Aorta (tissue), 5 donors: ENCODE results near the gene HOXB6. TPM values are rescaled to one million over a fixed set of nuclear protein-coding genes. Genes with fewer than 3 reads are reported as not detected.

Experiments used
- ATAC-seq: fragments of 200-7000 bp; cut with Tn5 transposase; one replicate; pipeline ENCODE4 v1.9.1; 2022; ENCODE audit warnings: moderate library complexity; ENCODE audit not compliant: low FRiP score
- DNase-seq, 2 donors: peaks; one replicate each; pipeline ENCODE4 v3.0.0-alpha.2; 2020
- H3K27ac ChIP-seq, 2 donors: one replicate each; pipeline ENCODE4 v1.5.1; 2013; ENCODE audit warnings: low read length in 2 of 2, mild to moderate bottlenecking in 2 of 2, moderate library complexity in 2 of 2, control low read depth in 1 of 2, inconsistent platforms in 1 of 2, low read depth in 1 of 2
- H3K27me3 ChIP-seq, 2 donors: one replicate each; pipeline ENCODE4 v1.6.1; 2013; ENCODE audit warnings: control low read depth in 1 of 2, low read length in 1 of 2, mild to moderate bottlenecking in 1 of 2, moderate library complexity in 1 of 2; ENCODE audit not compliant: insufficient read depth in 2 of 2, control insufficient read depth in 1 of 2
- H3K36me3 ChIP-seq, 2 donors: one replicate each; pipeline ENCODE4 v1.6.1; 2013; ENCODE audit warnings: control low read depth in 1 of 2, low read length in 1 of 2, mild to moderate bottlenecking in 1 of 2; ENCODE audit not compliant: insufficient read depth in 2 of 2, control insufficient read depth in 1 of 2
- H3K4me1 ChIP-seq, 2 donors: one replicate each; pipeline ENCODE4 v1.6.1; 2013; ENCODE audit warnings: low read length in 2 of 2, control low read depth in 1 of 2, mild to moderate bottlenecking in 1 of 2, moderate library complexity in 1 of 2; ENCODE audit not compliant: insufficient read depth in 2 of 2, control insufficient read depth in 1 of 2
- H3K4me3 ChIP-seq, 2 donors: one replicate each; pipeline ENCODE4 v1.5.1; 2013; ENCODE audit warnings: low read length in 2 of 2, control low read depth in 1 of 2, mild to moderate bottlenecking in 1 of 2
- H3K9me3 ChIP-seq: one replicate; pipeline ENCODE4 v1.6.1; 2013; ENCODE audit warnings: mild to moderate bottlenecking, low read length; ENCODE audit not compliant: control insufficient read depth
- WGBS, 2 donors: extraction: QIAGEN DNeasy Blood & Tissue Kit; methylation state at CpG; one replicate each; pipeline ENCODE4 v1.1.7; 2013; 5-methylcytosine and 5-hydroxymethylcytosine counted together
- intact Hi-C, 2 donors: fragments of 100-400 bp; cut with DNase I; formaldehyde crosslinking; loops; one replicate each; pipeline versions ENCODE4 v1.14.2 to v1.15.0; 2022
- polyA plus RNA-seq, 2 donors: library from polyadenylated mRNA; stranded (reverse); fragments of 200-250 nt; gene quantifications; one replicate each; pipeline ENCODE4 v1.2.3, GENCODE V29; 2013
- total RNA-seq, 2 donors: library from RNA; stranded (reverse); fragmentation: NEBNext Ultra II Directional; extraction: Animal tissue kit (Norgen Biotek cat#: 25700); gene quantifications; one replicate each; pipeline ENCODE4 v1.2.1, GENCODE V29; 2021
- donor health status: healthy with polysubstance abuse.
- donor health status: Bipolar disorder and iron deficiency.
- donor health status: DM: no; HTN: no; CAD: no.
- donor health status: DM: no; HTN: no; CAD: no.
- donor health status: DM: yes; HTN: yes; CAD: no.

The HOXB6 gene
- total and polyA plus RNA-seq, 4 donors = 3.9 to 16.8 (median 5.0) TPM

DNA sequence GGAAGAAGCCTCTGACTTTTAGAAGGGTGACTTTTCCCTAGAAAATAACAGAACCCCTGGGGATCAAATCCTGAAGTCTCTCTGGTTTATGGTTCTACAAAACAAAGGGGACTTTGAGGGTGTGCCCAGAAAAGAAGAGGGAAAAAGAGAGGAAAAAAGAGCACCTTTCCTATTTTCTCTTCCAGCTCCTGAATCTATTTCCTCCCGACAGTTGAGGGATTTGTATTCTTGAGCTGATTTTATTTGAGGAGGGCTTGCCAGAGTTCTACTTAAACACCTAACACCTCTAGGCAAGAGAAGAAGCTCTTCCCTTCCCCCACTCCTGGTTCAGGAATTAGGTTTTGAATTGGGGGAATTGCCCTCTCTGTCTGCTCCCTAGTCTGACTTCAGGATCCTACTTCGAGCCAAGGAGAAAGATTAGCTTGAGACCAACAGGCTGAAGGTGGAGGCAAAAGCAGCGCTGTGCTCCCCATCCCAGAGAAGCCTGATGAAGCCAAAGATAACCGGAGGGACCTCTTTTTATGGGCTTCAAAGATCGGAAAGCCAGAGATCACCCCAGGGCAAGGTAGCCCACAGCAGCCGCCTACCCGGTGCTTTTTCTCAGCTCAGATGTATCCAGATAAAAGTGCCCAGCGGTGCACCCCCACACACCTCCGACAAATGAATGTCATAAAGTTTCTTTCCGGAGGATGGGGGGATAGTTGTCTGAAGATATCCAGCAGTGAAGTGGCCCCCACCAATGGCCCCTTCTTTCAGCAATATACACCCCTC lies 15.5 kb downstream of the HOXB6 start:
- no peak overlapping the region for H3K27ac ChIP-seq
- DNase-seq = no peak

DNA sequence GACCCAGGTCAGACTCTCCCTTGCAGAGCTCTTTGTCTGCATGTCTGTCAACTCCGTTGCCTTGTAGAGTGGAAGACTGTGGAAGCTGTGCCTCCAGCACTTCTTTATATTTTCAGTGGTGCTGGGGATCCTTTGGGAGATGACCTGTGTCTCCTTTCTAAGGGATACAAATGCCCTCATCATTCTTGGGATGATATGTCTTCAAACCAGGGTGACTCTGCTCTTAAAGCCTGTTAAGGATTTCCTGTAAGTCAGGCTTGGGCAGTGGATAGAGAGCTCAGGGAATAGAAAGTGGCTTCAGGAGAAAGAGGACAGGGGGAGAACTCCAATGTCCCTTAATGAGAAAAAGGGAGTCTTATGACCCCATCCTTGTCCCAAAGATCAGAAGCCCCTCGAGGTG lies 16.3 kb downstream of the HOXB6 start:
- no peak for ATAC-seq
- no peaks in the 10 kb centered on the region for H3K9me3 ChIP-seq
- no peaks in the 10 kb centered on the region for H3K27me3 ChIP-seq
- H3K4me1 ChIP-seq = no peaks in the 10 kb centered on the region
- no peak for DNase-seq
- intact Hi-C loops = no loop called here
- 67 to 81% methylated on average over 2 of the region's 2 CpGs for WGBS, 2 donors
- H3K4me3 ChIP-seq = no peak overlapping the region
- no peak overlapping the region for H3K27ac ChIP-seq
- no peaks in the 10 kb centered on the region for H3K36me3 ChIP-seq

More for the DNA sequence above, 15.5 kb downstream of the HOXB6 start:
- Histone ChIP-seq H3K36me3 (no peaks in the 10 kb centered on the region), H3K4me3 (no peak overlapping the region), H3K4me1 (no peaks in the 10 kb centered on the region), H3K27me3 (no peaks in the 10 kb centered on the region), H3K9me3 (no peaks in the 10 kb centered on the region)
- 79 to 93% methylated on average over 10 of the region's 10 CpGs for WGBS, 2 donors
- intact Hi-C loops = no loop called here
- ATAC-seq = no peak

DNA sequence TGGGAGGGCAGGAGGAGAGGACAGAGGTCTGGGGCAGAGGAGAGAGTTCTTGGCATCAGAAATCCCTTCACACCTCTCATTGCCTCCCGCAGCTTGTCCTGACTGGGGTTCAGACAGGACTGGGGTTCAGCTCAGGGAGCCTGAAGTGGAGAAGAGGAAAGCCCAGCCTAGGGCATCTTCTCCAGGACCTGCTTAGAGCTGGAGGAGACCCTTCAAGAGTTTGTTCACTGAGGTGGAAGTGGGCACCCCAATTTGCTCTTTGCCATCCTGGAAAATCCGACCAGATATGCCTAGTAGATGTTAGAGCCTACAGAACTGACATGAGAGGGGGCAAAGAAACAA lies 16.7 kb downstream of the HOXB6 start:
- Histone ChIP-seq H3K4me1 (no peaks in the 10 kb centered on the region), H3K27ac (no peak overlapping the region), H3K4me3 (no peak overlapping the region), H3K36me3 (no peaks in the 10 kb centered on the region), H3K27me3 (no peaks in the 10 kb centered on the region), H3K9me3 (no peaks in the 10 kb centered on the region)
- intact Hi-C loops = no loop called here
- WGBS, 2 donors = 83 to 85% methylated on average over 2 of the region's 2 CpGs
- no peak for DNase-seq
- ATAC-seq = no peak

DNA sequence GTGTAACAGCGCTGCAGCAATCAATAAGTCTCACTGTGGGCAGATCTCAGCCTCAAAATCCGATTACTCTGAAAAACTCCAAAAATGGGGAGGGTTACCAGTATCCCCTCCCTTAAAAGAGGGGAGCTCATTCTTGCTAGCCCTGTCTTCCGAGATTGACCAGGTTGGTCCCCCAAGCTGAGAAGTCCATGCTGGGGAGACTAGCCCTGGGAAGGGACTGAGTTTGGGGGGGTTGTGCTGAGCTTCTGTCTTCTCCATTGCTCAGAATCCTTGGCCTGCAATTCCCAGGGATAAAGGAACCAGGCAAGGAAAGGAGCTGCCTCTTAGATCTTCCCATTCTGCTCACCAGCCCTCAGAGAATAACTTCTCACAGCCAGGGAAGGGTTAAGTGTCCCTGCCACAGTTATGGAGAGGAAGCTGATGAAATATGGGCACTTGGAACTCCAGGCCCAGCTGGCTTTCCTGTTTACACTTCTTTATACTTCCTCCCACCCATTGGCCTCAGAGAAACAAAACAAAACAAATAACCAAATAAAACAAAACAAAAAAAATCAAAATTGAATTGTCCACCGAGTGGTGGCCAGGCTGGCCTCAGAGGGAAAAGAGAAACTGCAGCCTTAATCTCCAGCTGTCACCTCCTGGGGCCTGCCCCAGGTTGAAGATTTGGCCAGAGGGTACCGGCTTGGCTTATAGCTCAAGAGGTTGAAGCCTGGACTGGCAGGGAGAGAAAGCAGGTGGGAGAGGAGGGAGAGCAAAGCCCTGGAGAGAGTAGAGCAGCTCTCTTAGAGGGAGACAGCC lies 17.3 kb downstream of the HOXB6 start:
- Histone ChIP-seq H3K27me3 (no peaks in the 10 kb centered on the region), H3K27ac (no peak overlapping the region), H3K9me3 (no peaks in the 10 kb centered on the region), H3K4me3 (no peak overlapping the region), H3K36me3 (no peaks in the 10 kb centered on the region), H3K4me1 (no peaks in the 10 kb centered on the region)
- intact Hi-C loops = no loop called here
- ATAC-seq (no peak), DNase-seq (no peak)
- WGBS, 2 donors = 73 to 84% methylated on average over 5 of the region's 5 CpGs

DNA sequence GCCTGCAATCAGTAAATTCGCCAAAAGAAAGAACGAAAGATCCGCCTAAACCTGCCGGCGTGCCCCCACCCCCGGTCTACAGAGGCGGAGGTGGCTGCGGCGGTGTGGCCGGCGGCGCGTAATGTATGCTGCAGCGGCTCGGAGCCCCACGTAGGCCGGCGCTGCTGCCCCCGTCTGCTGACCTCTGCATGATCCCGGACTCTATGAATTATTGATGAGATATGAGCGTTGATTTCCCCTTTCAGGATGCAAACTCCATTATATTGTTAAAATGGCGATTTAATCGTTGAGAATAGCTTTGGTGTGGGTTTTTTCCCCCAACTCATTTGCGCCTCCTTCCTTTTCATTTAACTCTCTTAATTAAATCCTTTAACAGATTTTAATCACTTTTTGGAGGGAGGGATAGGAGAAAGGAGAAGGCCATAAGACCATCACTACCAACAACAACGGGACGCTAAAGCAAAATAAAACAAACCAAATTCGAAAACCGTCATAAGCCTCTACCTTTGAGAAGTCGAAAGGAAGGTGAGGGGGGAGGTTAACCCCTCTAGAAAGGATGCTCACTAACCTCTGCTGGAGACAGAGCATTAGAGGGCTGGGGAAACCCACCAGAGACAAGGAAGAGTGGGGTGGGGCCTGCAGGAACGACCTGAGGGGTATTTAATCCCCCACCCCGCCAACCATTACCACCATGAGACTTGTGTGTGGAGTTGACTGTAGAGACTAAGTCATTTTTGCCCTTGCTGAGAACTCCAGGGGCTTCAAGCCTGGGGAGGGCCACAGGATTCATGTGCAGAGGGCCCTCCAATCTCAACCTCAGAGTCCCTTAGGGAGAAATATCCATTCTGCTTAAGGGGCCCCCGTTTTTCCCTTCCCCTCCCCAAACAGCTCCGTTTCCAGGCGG lies 18.2 kb downstream of the HOXB6 start:
- WGBS, 2 donors = 51 to 71% methylated on average over 34 of the region's 34 CpGs
- DNase-seq (no peak), ATAC-seq (no peak)
- H3K36me3 ChIP-seq = no peaks in the 10 kb centered on the region
- H3K27me3 ChIP-seq = no peaks in the 10 kb centered on the region
- H3K27ac ChIP-seq = no peak overlapping the region
- intact Hi-C loops = no loop called here
- H3K4me3 ChIP-seq = no peak overlapping the region
- no peaks in the 10 kb centered on the region for H3K9me3 ChIP-seq
- no peaks in the 10 kb centered on the region for H3K4me1 ChIP-seq

DNA sequence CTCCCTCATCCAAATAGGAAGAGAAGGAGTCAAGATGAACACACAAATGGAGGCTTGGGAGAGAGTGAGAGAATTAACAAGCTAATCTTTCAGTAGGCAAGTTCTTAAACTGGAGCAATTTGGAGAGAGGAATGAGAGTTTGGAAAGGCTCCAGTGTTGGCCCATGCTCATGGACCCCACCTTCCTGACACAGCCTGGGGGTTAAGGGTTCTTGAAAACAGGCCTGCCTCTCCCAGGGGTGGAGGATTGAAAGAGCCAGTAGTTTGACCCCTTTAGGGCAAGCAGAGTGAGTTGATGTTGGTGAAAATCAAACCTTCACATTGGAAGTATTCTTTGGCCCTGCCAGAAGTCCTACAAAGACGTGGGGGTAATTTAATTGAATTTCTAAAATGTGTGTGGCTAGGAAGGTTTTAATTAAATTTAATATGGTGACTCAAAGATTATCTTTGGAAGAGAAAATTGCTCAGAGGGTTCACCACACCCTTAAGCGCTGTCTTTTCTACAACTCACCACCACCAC lies 20.5 kb downstream of the HOXB6 start:
- H3K4me3 ChIP-seq = no peak overlapping the region
- intact Hi-C loops = no loop called here
- H3K36me3 ChIP-seq = no peaks in the 10 kb centered on the region
- H3K4me1 ChIP-seq = no peaks in the 10 kb centered on the region
- DNase-seq = no peak
- H3K27me3 ChIP-seq = no peaks in the 10 kb centered on the region
- 60 to 64% methylated on average over 2 of the region's 2 CpGs for WGBS, 2 donors
- no peak overlapping the region for H3K27ac ChIP-seq
- no peak for ATAC-seq
- H3K9me3 ChIP-seq = no peaks in the 10 kb centered on the region

DNA sequence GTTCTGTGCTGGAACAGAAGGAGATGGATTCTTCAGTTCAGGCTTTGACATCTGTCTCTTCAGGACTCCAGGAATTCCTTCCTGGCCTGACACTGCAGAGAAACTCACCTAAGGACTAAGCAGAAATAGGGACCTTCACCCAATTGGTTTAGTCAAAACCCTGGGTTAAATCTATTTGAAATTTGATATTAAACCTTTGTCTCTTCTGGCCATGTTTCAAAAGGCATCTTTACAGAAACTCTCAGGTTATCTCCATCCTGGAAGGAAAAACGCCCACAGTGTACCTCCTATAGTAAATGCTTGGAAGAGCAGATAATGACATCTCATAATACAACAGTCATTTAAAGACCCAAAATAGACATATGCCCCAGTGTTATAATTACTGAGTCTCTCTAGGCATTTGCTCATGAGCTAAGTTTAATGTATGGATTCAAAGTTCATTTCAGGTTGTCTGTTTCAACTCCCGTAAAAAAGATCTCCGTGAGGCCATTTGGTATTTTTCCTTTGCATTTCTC lies 21.0 kb downstream of the HOXB6 start:
- no peaks in the 10 kb centered on the region for H3K4me1 ChIP-seq
- ATAC-seq = no peak
- 89 to 94% methylated on average over 3 of the region's 3 CpGs for WGBS, 2 donors
- H3K9me3 ChIP-seq = no peaks in the 10 kb centered on the region
- no peaks in the 10 kb centered on the region for H3K36me3 ChIP-seq
- DNase-seq = no peak
- H3K27ac ChIP-seq = no peak overlapping the region
- intact Hi-C loops = no loop called here
- no peak overlapping the region for H3K4me3 ChIP-seq
- no peaks in the 10 kb centered on the region for H3K27me3 ChIP-seq

DNA sequence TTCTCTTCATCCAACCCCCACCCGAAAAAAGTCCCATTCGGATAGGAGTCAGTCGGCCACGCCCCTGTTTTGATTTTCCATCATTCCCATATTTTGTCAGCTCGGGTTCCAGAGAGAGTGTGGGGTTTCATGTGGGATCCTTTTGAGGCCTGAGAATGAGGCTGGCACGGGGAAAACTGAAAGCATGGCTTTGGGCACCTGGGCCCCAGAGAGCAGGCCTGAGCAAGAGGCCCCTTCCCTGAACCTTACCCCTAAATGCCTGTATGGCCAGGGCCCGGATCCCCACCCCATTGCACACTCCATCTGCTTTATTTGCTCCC lies 22.1 kb downstream of the HOXB6 start:
- Histone ChIP-seq H3K4me3 (no peak overlapping the region), H3K36me3 (no peaks in the 10 kb centered on the region), H3K27ac (peak overlapping the region; percentile 11 to 49), H3K9me3 (no peaks in the 10 kb centered on the region), H3K27me3 (no peaks in the 10 kb centered on the region), H3K4me1 (no peaks in the 10 kb centered on the region)
- intact Hi-C loops = no loop called here
- DNase-seq (no peak), ATAC-seq (no peak)
- WGBS, 2 donors = 33 to 53% methylated on average over 7 of the region's 7 CpGs
